ENCODE data around the gene ZYX. TPM values are rescaled to one million over a fixed set of nuclear protein-coding genes. Genes with fewer than 3 reads are reported as not detected.
A peak's percentile ranks its signal among the peaks of the same experiment; 100 is the strongest.

The ZYX gene
- total and polyA plus RNA-seq, 12 donors = 48.5 to 152 (median 74.6) TPM

DNA sequence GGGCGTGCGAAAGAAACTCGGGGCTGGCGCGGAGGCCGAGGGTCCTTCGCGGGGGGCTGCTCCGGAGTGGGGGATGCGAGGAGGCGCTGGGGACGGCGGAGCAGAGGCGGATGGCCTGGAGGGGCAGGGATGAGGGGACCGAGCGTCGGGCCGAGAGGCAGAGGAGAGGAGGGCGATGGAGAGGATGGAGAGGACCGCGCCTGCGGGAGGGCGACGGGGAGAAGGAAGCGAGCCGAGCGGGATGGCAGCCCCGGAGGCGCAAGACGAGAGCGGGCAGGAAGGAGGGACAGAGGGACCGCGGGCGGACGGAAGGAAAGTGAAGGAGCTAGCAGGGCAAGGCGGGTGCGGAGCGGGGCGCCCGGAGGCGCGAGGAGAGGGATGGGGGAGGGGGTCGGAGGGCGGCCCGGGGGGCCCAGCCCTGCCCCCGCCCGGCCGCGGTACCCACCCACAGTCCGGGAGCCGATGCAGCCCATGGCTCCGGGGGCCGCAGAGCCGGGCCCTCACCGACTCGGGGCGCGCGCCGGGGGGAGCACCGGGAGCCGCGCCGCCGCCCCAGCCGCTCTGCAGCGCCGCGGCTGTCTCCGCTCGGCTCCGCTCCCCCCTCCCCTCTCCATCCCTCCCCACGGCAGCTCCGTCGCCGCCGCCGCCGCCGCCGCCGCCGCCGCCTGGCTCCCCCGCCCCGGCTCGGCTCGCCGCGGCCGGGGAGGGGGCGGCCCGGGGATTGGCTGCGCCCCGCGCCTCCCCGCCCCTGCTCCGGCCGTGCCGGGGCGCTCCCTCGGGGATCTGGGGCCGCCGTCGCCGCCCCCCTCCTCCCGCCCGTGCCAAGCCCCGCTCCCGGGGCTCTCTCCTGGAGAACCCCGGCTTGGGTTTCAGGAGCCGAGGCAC, 18.8 kb upstream of the ZYX start, which contains the start of gene FAM131B:
Gene FAM131B (minus strand): TSS at position 583 of the 885 bp plus-strand sequence. CDS start 110 bp downstream, at position 473.
- H3K27ac ChIP-seq = no peak within 1 kb of the TSS
- ATAC-seq (peak in 7 of 8 donors; percentile 20 to 57 (median 34)), DNase-seq (no peak)
- peaks cover 0 to 14% (median 8%) of the 10 kb centered on the region in 9 donors for H3K4me1 ChIP-seq
- H3K27me3 ChIP-seq = peaks cover 6 to 75% (median 54%) of the 10 kb centered on the region in 7 donors
- TF ChIP-seq CTCF (IDR thresholded peaks at IDR 0.05) = no peak
- WGBS, 2 donors = 1% methylated on average over 48 to 100 of the region's 112 CpGs
- peak within 1 kb of the TSS; percentile 47 to 68 (median 54) for H3K4me3 ChIP-seq
- no peaks in the 10 kb centered on the region for H3K9me3 ChIP-seq
- intact Hi-C loops (cut with DNase I) = loop anchor here in 3 of 10 donors (10.0 kb wide), 1 partner anchor 52 kb away; no protein-coding TSS in a partner anchor
- H3K36me3 ChIP-seq = no peaks in the 10 kb centered on the region

DNA sequence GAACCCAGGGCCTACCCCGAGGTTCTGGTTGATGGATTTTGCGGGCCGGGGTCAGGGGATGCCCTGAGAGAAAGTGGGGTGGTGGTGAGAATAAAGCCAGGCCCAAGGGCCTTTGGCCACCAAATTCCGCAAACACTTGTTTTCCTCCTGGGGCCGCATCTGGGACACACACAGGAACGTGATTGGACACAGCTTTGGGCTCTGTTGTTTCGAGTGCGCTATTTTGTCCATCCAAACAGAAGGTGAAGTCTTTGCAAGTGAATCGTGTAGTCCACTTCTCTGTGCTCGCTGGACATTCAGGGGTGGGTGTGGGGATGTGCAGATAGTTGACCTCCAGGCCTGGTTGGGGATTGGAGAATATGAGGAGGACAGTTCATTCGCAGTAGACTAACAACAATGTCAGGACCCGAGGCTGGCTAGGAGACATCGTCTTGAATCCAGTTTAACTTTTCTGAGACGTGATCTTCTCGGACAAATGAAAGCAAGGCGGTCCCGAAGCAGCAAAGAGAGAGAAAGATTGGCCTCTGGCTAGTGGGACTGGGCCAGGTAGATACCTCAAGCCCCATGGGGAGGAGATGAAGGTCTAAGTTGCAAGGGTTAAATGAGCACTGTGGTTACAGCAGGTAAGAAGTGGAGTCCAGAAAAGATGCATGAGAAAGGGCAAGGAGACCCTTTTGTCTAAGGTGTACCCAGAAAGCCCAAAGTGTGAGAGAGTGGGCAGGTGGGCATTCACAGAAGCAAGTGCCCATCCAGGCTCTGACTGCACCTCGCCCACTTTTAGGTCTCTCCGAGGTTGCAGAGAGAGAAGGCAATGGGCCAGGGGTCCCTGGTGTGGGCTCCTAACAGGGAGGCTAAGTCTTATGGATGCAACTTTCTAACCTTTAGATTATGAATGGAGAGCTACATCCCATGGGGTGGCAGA, 17.9 kb upstream of the ZYX start:
- DNase-seq (no peak), ATAC-seq (no peak)
- intact Hi-C loops (cut with DNase I) = loop anchor here in 3 of 10 donors (10.0 kb wide), 1 partner anchor 52 kb away; no protein-coding TSS in a partner anchor
- Histone ChIP-seq H3K36me3 (no peaks in the 10 kb centered on the region), H3K4me1 (peaks cover 0 to 14% (median 8%) of the 10 kb centered on the region in 9 donors), H3K27ac (no peak overlapping the region), H3K27me3 (peaks cover 6 to 75% (median 54%) of the 10 kb centered on the region in 7 donors), H3K9me3 (no peaks in the 10 kb centered on the region), H3K4me3 (peak overlapping the region in 9 of 10 donors; percentile 35 to 68 (median 55))
- 36 to 39% methylated on average over 19 of the region's 19 CpGs for WGBS, 2 donors
- no peak for TF ChIP-seq CTCF (IDR thresholded peaks at IDR 0.05)

DNA sequence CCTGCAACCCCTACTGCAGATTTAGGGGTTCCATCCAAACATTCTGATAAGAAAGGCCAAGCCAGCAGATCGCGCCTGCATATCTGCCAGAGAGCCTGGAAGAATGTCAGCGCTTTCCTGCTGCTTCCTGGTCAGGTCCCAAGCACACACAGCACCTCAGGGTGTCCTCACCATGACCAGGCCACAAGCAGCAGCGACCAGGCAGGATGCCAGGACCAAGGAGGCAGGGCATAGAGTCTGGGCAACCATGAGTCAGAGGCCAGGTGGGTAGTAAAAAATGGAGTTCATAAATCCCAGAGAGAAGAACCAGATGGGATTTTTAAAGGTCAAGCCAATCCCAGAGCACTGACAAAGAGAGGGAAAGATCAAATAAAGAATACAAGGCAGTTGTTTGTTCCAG, 13.2 kb upstream of the ZYX start:
- intact Hi-C loops (cut with DNase I) = loop anchor here in 3 of 10 donors (10.0 kb wide), 1 partner anchor 47 kb away; no protein-coding TSS in a partner anchor
- H3K9me3 ChIP-seq = no peaks in the 10 kb centered on the region
- H3K4me3 ChIP-seq = no peak overlapping the region
- no peak overlapping the region for H3K27ac ChIP-seq
- DNase-seq (no peak), ATAC-seq (peak in 1 of 8 donors; percentile 26)
- WGBS, 2 donors = 82 to 83% methylated on average over 4 of the region's 4 CpGs
- H3K4me1 ChIP-seq = peaks cover 0 to 12% (median 0%) of the 10 kb centered on the region in 9 donors
- H3K27me3 ChIP-seq = peaks cover 0 to 37% (median 17%) of the 10 kb centered on the region in 7 donors
- no peaks in the 10 kb centered on the region for H3K36me3 ChIP-seq
- no peak for TF ChIP-seq CTCF (IDR thresholded peaks at IDR 0.05)

GRCh38 chr7:143368387-143368786, 12.8 kb upstream of the ZYX start:
- intact Hi-C loops (cut with DNase I) = loop anchor here in 3 of 10 donors (10.0 kb wide), 1 partner anchor 46 kb away; no protein-coding TSS in a partner anchor
- WGBS, 2 donors = 89 to 97% methylated on average over 1 of the region's 1 CpG

More at GRCh38 chr7:143368387-143368786, 12.8 kb upstream of the ZYX start:
- H3K36me3 ChIP-seq = no peaks in the 10 kb centered on the region
- H3K4me3 ChIP-seq = no peak overlapping the region
- peaks cover 0 to 33% (median 13%) of the 10 kb centered on the region in 7 donors for H3K27me3 ChIP-seq
- H3K4me1 ChIP-seq = peaks cover 0 to 12% (median 0%) of the 10 kb centered on the region in 9 donors
- no peaks in the 10 kb centered on the region for H3K9me3 ChIP-seq
- TF ChIP-seq CTCF (IDR thresholded peaks at IDR 0.05) = no peak
- no peak for DNase-seq
- H3K27ac ChIP-seq = no peak overlapping the region
- no peak for ATAC-seq
